GM18907 (cell line): Measurements from ENCODE around the gene TMEM174.
"Not testable (repeated sequence)": the region's sequence is repeated elsewhere in the genome, so short reads cannot be mapped to it uniquely, and the experiment has no call there.

Experiments
- ATAC-seq: cut with Tn5 transposase; IDR thresholded peaks from one replicate; pipeline ENCODE4 v1.9.1; 2021; ENCODE audit warnings: mild to moderate bottlenecking, moderate library complexity; ENCODE audit not compliant: unreplicated experiment

TMEM174 gene

GRCh38 chr5:73188764-73189531 lies 16.0 kb downstream of the TMEM174 start:
- no peak for ATAC-seq

DNA sequence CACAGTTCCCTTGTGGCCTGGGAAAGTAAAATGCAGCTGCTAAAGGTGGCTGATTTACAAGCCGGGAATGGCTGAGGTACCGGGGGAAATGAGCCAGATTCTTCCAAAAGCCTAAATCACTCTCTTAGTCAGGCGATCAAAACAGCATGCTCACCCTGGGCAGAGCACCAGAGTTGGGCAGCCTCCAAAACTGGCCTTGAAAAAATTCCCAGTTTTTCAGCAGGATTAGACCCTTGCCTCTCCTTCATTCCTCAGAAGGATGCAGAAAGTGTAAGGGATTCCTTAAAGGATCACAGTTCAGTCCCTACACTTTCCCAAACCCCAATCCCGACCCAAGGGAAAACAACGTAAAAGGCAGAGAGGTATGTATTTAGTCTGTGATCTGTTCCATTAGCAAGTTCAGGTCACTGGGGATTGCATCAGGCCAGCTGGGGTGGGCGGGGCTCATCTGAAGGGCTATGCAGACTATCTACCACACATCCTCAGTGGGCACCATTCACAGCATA lies 16.9 kb downstream of the TMEM174 start:
- no peak for ATAC-seq

DNA sequence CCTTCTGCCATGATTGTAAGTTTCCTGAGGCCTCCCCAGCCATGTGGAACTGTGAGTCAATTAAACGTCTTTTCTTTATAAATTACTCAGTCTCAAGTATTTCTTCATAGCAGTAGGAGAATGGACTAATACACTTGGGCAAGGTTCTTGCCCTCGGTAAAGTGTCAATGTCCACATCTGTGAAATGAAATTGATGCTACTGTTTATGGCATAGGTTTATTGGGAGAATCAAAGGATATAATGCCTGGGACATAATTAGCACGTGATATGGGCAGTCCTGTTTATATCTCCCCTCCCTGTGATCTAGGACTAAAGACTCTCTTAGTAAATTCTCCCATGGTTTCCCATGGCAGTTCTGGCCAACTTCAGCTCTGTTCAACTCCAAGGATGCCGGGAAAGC lies 19.4 kb downstream of the TMEM174 start:
- no peak for ATAC-seq

DNA sequence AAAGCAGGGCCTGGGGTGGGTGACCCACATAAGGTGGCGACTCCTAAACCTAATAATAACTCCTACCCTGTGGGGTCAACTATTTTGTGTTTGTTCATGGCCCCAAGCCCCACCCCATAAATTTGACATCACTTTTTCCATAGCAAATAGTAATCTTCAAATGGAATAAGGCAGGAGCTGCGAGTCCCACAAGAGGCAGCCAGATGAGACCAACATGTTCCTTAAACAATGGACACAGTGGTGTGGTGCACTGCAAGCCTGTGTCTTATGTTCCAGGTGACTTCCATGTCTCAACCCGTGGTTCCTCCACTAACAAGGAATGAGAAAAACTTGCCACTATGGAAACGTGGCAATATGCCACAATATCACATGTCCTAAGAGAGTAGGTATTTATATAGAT lies 20.6 kb downstream of the TMEM174 start:
- no peak for ATAC-seq

- no peak for ATAC-seq
Measured at GRCh38 chr5:73196201-73196600, 23.2 kb downstream of the TMEM174 start.

DNA sequence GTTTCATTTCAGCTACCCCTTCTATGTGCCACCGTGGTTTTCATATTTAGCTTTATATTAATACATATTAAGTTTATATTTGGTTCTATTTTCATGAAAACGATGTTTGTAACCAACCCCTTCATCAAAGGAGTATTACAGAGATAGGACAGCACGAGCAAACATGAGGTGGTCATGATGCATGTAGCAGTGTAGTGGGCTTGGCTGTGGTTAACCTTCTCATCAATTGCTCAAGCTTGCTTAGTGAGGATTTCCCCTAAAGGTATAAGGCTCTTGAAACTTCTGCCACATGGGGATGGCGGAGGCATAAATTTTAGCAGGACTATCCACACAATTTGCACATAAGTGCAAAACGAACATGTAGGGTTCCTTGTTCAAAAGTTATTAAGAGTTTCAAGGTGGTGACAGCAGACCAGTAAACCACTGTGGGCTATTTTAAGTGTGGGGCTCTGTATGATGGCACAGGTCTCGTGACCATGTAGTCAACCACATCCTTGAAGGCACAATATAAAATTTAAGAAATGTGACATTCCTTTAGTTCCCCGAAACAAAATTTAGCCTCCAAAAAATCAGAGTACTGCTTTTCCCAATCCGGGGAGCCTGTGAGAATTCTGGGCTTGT lies 24.8 kb downstream of the TMEM174 start:
- no peak for ATAC-seq

- ATAC-seq = no peak
Measured at GRCh38 chr5:73198833-73199592, 26.0 kb downstream of the TMEM174 start.

DNA sequence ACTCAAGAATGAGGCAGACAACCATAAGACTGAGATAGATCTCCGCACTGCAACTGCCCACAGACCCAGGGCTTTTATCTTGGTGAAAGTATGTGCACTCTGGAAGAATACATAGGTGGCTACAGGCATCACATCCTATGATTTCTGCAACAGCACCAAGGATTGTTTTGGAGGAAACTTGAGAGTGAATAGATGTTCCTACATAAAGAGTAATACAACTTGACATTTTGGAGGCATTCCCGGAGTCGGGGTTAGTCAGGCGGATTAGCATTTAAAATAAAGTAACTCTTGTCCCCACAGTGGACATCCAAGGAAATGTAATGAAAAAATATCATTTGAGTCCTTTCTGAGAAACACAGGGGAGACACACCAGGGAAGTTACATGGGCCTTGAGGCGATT lies 26.7 kb downstream of the TMEM174 start:
- ATAC-seq = no peak

- ATAC-seq = peak; percentile 85
Measured at GRCh38 chr5:73201547-73202513, 28.8 kb downstream of the TMEM174 start.

GRCh38 chr5:73204332-73204731 lies 31.3 kb downstream of the TMEM174 start:
- ATAC-seq = no peak

GRCh38 chr5:73204733-73205132 lies 31.7 kb downstream of the TMEM174 start:
- ATAC-seq = no peak

GRCh38 chr5:73205305-73205704 lies 32.3 kb downstream of the TMEM174 start:
- no peak for ATAC-seq

DNA sequence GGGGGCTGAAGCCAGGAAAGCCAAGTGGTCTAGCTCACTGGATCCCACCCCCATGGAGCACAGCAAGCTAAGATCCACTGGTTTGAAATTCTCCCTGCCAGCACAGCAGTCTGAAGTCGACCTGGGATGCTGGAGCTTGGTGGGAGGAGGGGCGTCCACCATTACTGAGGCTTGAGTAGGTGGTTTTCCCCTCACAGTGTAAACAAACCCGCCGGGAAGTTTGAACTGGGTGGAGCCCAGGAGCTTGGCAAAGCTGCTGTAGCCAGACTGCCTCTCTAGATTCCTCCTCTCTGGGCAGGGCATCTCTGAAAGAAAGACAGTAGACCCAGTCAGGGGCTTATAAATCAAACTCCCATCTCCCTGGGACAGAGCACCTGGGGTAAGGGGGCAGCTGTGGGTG lies 34.2 kb downstream of the TMEM174 start:
- ATAC-seq = not testable (repeated sequence)

- not testable (repeated sequence) for ATAC-seq
Measured at GRCh38 chr5:73209075-73209474, 36.1 kb downstream of the TMEM174 start.

GRCh38 chr5:73212693-73213092 lies 39.7 kb downstream of the TMEM174 start:
- not testable (repeated sequence) for ATAC-seq

- no peak for ATAC-seq
Measured at GRCh38 chr5:73213566-73213998, 40.6 kb downstream of the TMEM174 start.

GRCh38 chr5:73214306-73214705 lies 41.3 kb downstream of the TMEM174 start:
- ATAC-seq = no peak

DNA sequence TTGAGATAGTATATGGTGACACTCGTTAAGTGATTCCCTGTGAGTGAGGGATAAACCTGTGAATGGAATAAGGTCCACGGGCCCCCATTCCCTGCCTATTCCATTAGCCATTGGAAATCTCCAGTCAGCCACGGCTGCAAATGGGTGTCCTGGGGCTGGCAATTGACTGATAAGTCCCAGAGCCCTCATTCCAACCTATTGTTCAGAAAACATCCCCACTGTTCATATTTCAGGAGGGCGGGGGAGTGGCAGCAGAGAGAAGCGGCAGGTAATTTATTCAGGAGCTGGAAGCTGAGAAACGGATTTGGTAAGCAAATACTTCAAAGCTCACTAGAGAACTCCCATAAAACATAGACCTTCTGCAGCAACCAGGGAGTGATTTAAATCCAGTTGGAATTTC lies 42.0 kb downstream of the TMEM174 start:
- no peak for ATAC-seq

- ATAC-seq = no peak
Measured at GRCh38 chr5:73215531-73215890, 42.5 kb downstream of the TMEM174 start.

DNA sequence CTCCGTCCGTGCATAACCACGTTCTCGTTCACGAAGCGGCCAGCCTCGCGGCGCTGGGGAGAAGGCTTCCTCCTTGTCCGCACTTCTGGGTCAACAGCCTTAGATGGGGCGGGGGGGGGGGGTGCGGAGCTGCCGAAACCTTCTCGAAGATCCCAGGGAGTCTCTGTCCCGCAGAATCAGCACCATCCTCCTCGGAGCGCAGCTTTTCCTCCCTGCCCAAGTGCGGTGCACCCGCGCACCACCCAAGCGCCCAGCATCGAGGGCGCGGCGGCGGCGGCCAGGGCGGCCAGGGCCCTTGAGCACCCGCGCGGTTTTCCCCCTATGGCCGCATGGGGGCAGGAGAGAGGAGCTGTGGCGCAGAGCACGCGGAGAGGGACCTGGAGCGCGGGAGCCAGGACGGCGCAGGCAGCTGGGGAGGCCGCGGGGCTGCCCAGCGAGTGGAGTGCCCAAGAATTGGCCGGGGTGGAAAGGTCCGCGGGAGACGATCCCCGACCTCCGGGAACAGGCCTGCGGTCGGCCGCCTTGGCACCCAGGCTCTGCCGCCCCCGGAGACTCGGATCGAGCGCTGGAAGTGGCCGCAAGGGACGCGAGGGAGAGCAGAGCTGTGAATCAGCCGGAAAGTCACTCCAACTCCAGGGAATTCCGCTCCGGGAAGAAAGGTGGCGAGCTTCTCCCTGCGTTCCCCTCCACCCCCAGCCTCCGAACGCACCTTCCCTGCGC lies 43.1 kb downstream of the TMEM174 start:
- ATAC-seq = peak; percentile 91
